Mesenteric fat pad (tissue), 1 donor: ENCODE results near the gene MPND. TPM values are rescaled to one million over a fixed set of nuclear protein-coding genes. Genes with fewer than 3 reads are reported as not detected.

ENCODE experiments used
- DNase-seq: peaks from one replicate; pipeline ENCODE4 v3.0.0-alpha.2; 2020; ENCODE audit warnings: low spot score
- total RNA-seq: library from RNA; stranded (reverse); fragmentation: NEBNext Ultra II Directional; extraction: Animal tissue kit (Norgen Biotek cat#: 25700); gene quantifications from one replicate; pipeline ENCODE4 v1.2.1, GENCODE V29; 2021
- donor health status: DM: yes; HTN: yes; CAD: no.

The MPND gene
- total RNA-seq, 1 donor from 2014 or later: 14.4 TPM

DNA sequence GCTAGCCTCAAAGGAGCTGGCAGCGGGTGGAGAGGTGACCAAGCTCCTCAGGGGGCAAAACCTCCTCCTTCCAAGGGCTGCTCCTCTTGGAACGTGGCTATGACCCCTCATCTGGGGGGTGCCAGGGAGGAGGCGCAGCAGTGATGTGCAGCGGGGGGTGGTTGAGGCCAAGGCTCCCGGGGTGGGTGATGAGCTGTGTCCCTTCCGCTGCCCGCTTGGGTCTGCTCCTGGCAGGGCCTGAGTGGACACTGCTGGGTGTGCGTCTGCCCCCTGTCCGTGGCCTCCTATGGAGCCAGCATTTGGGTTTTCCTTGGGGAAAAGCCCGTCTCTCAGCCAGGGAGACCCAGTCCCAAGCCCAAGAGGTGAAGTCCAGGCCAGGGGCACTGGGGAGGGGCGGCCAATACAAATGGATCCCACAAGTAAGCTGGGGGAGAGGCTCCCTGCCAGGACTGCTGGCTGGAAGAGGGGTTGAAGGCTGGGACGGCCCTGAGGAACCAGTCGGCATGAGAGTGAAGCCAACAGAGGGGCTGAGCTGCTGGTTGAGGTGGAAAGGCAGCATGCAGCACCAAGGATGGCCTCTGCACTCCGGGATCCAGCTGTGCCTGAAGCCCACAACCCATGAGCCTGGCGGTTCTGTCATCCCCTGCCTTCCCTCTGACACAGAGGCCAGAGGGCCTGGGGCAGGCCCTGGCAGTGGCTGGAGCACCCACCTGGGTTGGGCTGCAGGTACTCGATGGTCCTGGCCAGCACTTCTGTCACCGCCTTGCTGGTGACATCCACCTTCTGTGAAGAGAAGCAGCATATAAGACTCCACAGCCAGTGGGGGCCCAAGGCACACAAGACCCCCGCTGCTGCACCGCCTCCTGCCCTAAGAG lies 22.7 kb downstream of the MPND start:
- no peak for DNase-seq

- DNase-seq: no peak
These were observed 23.4 kb downstream of the MPND start for GRCh38 chr19:4366666-4367335.

DNA sequence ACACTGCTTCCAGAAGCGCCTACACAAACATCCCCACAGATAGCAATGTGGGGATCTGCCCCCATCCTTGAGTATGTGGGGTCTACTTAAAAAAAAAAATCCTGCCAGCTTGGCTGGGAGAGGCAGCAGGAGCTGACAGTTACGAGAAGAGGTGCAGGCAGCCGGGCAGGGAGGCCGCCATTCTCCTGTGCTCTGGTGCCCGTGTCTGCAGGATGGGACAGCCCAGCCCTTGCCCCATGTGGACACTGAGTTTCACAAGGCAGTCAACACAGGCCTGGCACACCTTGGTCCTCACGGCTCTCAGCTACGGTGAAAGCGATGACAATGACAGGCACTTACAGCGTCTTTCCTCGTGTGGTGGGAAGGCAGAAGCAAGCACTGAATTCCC lies 24.0 kb downstream of the MPND start:
- DNase-seq: no peak

GRCh38 chr19:4367781-4368127 lies 24.4 kb downstream of the MPND start:
- no peak for DNase-seq

DNA sequence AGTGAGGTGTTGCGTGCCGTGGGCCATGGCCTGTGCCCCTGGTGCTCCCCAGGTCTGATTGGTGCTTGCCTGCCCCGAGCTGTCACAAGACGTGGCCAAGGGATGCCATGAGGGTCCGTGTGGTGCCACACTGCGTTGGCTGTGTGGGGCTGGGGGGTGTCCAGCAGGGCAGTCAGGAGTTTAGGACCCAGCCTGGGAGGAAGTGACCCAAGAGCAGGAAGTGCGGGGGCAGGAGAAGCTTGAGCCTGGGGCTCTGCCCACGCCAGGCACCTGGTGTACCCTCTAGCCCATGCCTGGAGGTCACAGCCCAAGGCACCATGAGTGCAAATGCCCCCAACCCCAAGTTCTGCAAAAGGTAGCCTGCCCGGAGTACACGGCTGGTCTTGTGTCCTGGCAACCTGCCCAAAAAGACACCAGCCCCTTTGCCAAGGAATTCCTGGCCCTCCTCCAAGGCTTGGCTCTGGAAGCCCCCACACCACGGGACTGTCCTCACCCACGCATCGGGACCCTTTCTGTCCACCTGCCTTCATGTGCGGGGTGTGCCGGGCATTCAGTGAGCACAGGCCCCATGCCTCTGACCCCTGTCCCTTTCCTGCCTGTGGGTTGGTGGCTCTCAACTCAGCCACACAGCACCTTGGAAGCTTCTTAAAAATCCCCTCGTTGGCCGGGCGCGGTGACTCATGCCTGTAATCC lies 24.9 kb downstream of the MPND start:
- no peak for DNase-seq

- no peak for DNase-seq
These were observed 25.9 kb downstream of the MPND start for GRCh38 chr19:4369109-4369887.

- DNase-seq: no peak
These were observed 26.5 kb downstream of the MPND start for GRCh38 chr19:4369888-4370260.

- no peak for DNase-seq
These were observed 27.2 kb downstream of the MPND start for GRCh38 chr19:4370418-4371041.

DNA sequence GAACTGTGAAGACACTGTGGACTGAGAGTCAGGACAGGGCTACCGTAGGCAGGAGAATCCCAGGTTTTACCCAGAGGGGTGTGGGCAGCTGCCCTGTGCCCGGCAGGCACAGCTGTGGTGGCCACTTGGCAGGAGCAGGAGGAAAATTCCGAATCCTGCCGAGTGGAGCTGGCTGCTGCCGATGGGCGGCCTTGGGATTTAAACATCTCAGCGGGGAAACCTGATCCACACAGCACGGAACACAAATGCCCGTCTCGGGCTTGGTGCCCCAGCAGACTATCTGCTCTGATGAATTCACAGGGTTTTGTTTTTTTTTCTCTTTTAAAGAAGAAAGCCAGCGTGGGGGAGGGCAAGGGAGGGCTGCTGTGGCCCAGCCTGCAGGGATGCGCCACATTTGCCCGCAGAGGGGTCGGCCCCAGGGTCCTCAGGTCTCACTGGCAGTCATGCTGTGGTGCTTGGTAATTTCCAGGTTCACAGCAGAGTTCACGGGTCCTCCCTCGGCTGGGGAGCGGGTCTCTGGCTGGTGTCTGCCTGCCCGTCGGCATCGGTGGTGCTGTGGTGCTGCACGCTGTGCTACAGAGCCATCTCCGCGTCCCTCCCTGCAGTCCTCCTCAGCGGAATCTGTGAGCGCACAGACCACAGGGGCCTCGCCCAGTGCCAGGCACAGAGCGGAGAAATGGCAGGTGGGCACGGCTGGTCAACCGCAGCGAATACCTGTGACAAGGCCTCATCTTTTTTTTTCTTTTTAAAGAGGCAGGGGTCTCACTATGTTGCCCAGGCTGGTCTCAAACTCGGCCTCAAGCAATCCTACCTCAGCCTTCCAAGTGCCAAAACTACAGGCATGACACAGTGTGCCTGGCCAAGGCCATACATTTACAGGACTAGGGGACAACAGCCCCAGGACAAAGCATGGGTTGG lies 28.1 kb downstream of the MPND start:
- no peak for DNase-seq

- no peak for DNase-seq
These were observed 29.0 kb downstream of the MPND start for GRCh38 chr19:4372165-4373012.

GRCh38 chr19:4373013-4373367 lies 29.6 kb downstream of the MPND start:
- no peak for DNase-seq

DNA sequence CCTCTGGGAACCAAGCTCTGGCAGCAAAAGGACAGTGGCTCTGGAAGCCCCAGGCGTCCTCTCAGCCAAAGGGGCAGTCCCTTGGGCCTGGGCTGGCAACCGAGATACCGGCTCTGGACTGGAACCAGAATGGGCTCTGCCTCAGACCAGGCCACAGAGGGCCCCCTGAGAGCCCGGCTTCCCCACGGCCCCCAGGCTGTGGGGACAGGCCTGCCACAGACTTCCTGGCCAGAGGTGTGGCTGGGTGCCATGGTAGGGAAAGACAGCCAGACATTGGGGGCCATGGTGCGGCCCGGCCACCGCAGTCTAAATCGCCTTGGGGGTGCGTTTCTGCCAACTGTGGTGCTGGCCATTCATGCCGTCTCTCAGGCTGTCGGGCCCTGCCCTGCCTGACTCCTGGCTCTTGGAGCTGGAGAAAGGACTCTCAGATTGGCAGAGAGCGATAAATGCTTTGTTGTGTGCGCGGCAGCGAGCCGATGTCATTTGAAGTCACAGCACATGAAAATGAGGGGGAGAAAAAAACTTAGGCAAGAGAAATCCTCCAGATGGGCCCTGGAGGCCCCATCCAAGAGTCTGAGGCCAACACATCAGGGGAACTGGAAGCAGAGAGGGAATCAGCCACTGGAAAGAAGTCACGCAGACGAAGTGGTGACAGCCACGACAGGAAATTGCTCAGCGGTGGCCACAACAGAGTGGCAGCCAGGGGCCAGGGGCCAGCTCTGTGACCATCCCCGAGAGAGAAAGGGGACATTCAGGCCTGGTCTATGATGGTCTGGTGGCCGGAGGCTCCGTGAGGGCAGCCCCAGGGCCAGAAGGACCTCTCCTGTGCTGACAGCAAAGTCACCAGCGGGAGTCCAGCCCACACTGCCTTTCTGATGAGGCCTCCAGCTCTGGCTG lies 30.5 kb downstream of the MPND start:
- DNase-seq: no peak

DNA sequence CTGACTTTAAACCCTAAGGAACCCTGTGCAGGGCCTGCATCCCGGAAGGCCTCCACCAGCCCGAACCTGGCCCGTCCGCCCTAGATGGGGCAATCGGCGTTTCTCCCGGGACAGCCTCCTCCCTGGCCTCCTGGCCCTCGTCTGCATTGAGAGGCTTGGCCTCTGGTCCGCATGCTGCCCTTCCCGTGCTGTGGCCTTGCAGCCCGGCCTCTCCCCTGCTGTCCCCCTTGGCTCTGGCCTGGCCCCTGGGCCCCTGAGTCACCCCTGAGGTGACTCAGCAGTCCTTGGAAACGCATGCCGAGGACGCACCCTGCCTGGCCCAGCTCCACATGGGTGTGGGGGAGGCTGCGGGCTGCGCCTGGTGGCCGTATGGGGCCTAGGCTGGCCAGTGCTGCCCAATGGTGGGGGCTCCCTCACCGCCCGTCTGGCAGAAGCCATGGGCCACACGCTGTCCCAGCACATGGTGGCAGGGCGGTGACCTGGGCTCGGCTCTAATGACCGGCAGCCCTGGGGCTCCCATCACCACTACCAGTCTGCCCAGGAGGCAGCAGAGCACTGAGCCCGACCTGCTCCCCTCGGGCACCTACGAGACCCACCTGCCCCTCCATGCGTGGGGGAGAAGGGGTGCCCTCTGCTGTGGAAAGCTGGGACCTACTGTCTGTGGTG lies 31.3 kb downstream of the MPND start:
- DNase-seq: peak; percentile 95

- no peak for DNase-seq
These were observed 32.0 kb downstream of the MPND start for GRCh38 chr19:4375164-4376027.

GRCh38 chr19:4376028-4376670 lies 32.8 kb downstream of the MPND start:
- DNase-seq: no peak

- DNase-seq: no peak
These were observed 33.3 kb downstream of the MPND start for GRCh38 chr19:4376671-4376990.
